ENCODE measurements around the gene CHSY3. TPM values are rescaled to one million over a fixed set of nuclear protein-coding genes. Genes with fewer than 3 reads are reported as not detected.

CHSY3 gene
- total RNA-seq, 2 donors from 2014 or later: 4.9 to 5.8 TPM

GRCh38 chr5:130067364-130067763 lies 163.1 kb downstream of the CHSY3 start:
- no peak for DNase-seq (ENCODE audit: low spot score)
- intact Hi-C loops (cut with DNase I): no loop called here

GRCh38 chr5:130068101-130068500 lies 163.8 kb downstream of the CHSY3 start:
- intact Hi-C loops (cut with DNase I): no loop called here
- DNase-seq (ENCODE audit: low spot score): no peak

DNA sequence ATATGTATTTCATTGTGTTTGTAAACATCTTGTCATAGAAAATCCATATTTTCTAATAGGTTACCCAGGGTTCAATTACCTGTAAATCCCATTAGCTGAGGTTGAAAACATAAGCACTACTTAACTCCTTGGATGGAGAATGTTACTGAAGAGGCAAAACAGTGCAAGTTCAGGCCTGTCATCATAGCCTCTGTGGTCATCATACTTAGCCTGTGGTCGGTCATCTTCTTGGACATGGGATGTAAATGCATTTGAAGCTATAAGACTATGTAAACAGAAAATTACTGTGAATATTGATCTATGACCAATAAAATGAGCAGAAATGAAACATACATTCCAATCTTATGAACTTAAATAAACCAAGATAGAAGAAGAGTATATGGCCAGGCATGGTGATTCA lies 164.7 kb downstream of the CHSY3 start:
- intact Hi-C loops (cut with DNase I): no loop called here
- DNase-seq (ENCODE audit: low spot score): no peak

GRCh38 chr5:130074820-130075219 lies 170.6 kb downstream of the CHSY3 start:
- no peak for DNase-seq (ENCODE audit: low spot score)
- intact Hi-C loops (cut with DNase I): no loop called here

- intact Hi-C loops (cut with DNase I): no loop called here
- DNase-seq (ENCODE audit: low spot score): no peak
Measured at GRCh38 chr5:130077007-130077406, 172.7 kb downstream of the CHSY3 start.

DNA sequence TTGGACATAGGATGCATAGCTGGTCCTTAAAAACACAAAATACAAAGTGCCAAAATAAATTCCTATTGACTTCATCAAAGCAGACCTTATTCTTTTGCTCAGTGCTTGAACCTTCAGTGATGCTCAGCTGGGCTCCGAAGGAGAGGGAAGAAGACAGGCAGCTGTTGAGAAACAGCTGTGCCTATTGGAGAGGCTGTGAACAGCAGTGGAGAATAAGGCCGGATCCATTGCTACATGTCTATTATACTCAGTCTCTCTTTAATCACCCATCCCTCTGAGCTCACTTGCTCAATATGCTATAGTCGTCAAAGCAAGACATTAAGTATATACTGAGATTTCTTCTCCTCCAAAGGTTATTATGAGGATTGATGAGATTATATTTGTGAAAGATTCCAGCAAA lies 174.4 kb downstream of the CHSY3 start:
- intact Hi-C loops (cut with DNase I): no loop called here
- no peak for DNase-seq (ENCODE audit: low spot score)

DNA sequence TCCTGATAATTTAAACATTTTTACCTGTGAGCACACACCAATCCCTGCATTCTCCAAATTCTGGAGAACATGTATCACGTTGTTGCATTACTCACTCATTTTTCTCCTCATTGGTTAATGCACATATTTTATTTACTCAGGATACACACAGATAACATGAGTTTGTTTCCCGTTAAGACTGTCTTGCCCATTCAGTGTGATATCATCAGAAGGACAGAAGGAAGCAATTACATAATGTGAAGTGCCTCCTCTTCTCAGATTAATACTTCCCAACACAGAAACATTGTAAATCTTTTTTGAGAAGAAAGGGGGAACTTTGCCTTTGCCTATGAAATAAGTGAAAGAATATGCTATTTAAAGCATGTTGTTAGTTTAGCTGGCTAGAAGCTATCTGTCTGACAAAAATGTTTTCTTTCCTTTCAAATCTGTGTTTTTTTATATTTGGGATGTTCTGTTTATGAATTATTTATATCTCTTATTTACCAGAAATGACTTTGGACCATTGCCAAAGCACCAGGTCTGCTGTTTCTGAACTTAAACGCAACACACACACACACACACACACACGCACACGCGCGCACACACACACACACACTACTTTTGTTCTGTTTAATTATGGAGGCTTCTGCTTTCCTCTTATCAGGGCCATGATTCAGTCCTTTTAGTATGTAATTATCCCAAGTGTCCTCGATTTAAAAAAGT lies 186.5 kb downstream of the CHSY3 start:
- no peak for DNase-seq (ENCODE audit: low spot score)
- intact Hi-C loops (cut with DNase I): loop anchor here in 1 of 2 donors (10.0 kb wide), 1 partner anchor 1546 kb away; no protein-coding TSS in a partner anchor

DNA sequence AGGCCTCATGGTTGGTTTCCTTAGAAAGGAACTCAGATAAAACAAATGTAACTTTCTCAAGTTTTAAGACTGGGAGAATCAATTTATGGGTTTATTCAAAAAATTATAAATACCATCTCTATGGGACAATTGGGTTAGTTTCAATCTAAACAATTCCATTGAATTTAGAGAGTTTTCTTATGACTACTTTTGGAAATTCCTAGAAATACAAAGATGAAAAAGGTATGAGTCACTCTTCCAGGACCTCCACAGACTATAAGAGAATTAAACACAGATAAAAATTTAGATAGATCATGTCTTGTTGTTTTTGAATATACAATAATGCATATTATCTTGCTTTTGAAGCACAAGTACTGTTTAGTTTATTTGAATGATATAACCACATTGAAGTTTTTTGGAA lies 188.7 kb downstream of the CHSY3 start:
- DNase-seq (ENCODE audit: low spot score): no peak
- intact Hi-C loops (cut with DNase I): loop anchor here in 1 of 2 donors (10.0 kb wide), 1 partner anchor 1548 kb away; no protein-coding TSS in a partner anchor

DNA sequence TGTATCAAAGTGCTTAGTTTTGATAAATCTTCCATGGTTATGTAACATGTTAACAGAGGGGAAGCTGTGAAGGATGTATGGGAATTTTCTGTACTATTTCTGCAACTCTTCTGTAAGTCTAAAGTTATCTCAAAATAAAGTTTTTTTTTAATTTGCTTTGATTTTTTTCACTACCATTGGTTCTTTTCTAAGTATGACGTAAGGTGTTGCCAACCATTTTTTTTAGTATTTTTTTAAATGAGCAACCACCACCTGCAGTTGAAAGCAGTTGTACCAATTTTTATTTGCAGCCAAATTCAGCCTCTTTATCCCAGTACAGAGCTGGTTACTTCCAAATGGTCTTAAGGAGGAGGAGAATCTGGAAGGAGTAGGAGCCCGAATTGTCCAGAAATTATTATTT lies 192.2 kb downstream of the CHSY3 start:
- intact Hi-C loops (cut with DNase I): loop anchor here in 1 of 2 donors (10.0 kb wide), 1 partner anchor 1552 kb away; no protein-coding TSS in a partner anchor
- no peak for DNase-seq (ENCODE audit: low spot score)

- intact Hi-C loops (cut with DNase I): loop anchor here in 1 of 2 donors (10.0 kb wide), 1 partner anchor 1554 kb away; no protein-coding TSS in a partner anchor
- DNase-seq (ENCODE audit: low spot score): no peak
Measured at GRCh38 chr5:130099008-130099407, 194.7 kb downstream of the CHSY3 start.

GRCh38 chr5:130102375-130102774 lies 198.1 kb downstream of the CHSY3 start:
- no peak for DNase-seq (ENCODE audit: low spot score)
- intact Hi-C loops (cut with DNase I): no loop called here

- no peak for DNase-seq (ENCODE audit: low spot score)
- intact Hi-C loops (cut with DNase I): no loop called here
Measured at GRCh38 chr5:130102960-130103359, 198.7 kb downstream of the CHSY3 start.

- intact Hi-C loops (cut with DNase I): no loop called here
- no peak for DNase-seq (ENCODE audit: low spot score)
Measured at GRCh38 chr5:130104895-130105688, 200.8 kb downstream of the CHSY3 start.

DNA sequence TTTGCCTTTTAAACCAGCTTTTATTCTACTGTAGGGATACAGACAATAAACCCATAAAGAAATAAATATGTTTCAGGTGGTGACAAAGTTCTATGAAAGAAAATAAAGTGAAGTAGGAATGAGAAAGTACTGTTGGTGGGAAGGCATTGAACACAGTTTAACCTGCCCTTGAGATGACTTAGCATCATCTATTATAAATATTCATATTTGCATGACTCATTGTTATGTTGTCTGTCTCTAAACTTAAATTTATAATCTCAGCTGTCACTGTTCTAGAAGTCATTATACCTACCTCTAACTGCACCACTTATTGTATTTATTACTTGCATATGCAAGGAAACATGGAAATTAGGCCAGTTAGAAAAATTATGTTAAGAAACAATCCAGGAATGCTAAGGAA lies 202.2 kb downstream of the CHSY3 start:
- no peak for DNase-seq (ENCODE audit: low spot score)
- intact Hi-C loops (cut with DNase I): no loop called here

GRCh38 chr5:130109152-130109551 lies 204.9 kb downstream of the CHSY3 start:
- no peak for DNase-seq (ENCODE audit: low spot score)
- intact Hi-C loops (cut with DNase I): no loop called here

- no peak for DNase-seq (ENCODE audit: low spot score)
- intact Hi-C loops (cut with DNase I): no loop called here
Measured at GRCh38 chr5:130110328-130110727, 206.1 kb downstream of the CHSY3 start.

DNA sequence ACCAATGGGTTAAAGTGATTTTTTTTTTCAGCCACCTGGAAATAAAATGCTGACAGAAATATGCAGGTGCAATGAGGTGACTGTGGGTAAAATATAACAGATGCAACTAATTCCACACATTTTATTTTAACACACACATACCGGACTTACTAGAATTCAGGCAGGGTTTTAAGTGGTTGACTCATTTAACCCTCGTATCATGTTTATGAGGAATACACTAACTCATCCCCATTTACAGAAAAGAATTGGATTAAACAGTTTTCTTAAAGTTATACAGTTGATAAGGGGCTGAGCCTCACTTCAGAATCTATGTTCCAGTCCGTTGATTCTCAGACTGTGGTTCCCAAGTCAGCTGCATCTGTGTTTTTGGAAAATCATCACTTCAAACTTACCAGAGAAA lies 207.5 kb downstream of the CHSY3 start:
- intact Hi-C loops (cut with DNase I): no loop called here
- no peak for DNase-seq (ENCODE audit: low spot score)

- no peak for DNase-seq (ENCODE audit: low spot score)
- intact Hi-C loops (cut with DNase I): no loop called here
Measured at GRCh38 chr5:130112246-130112645, 208.0 kb downstream of the CHSY3 start.

GRCh38 chr5:130115686-130116085 lies 211.4 kb downstream of the CHSY3 start:
- intact Hi-C loops (cut with DNase I): no loop called here

GRCh38 chr5:130116462-130116861 lies 212.2 kb downstream of the CHSY3 start:
- intact Hi-C loops (cut with DNase I): no loop called here
- peak; percentile 67 for DNase-seq (ENCODE audit: low spot score)

More at GRCh38 chr5:130115686-130116085, 211.4 kb downstream of the CHSY3 start:
- DNase-seq (ENCODE audit: low spot score): no peak

DNA sequence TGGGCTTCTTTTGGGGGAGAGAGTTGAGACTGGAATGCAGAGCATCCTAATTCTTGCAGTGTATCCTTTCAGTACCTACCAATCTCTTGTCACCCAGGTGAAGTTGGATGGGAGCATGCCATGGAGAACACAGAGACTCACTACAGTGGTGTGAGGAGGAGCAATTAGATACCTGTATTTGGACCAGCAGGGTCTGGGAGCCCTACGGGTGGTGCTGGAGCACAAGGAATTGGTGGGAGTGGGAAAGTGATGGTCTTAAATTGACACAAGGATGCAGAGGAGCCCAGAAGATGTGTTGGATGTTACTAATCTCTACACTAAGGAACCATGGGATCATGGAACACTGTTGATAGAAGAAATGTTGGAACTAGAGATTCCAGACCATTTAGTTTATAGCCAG lies 212.7 kb downstream of the CHSY3 start:
- DNase-seq (ENCODE audit: low spot score): no peak
- intact Hi-C loops (cut with DNase I): no loop called here
